Vagina (tissue), 2 donors: ENCODE data around the gene DLG2.

Experiments used
- CTCF ChIP-seq, 3 experiments: fragments of 450-650 bp in 2 of 3; fragments of 200-600 bp in 1 of 3; sonication (generic) in 1 of 3; IDR thresholded peaks; one replicate each; pipeline ENCODE4 v1.5.1; 2017 to 2019; ENCODE audit warnings: antibody characterized with exemption in 3 of 3, mild to moderate bottlenecking in 2 of 3, moderate library complexity in 2 of 3
- POLR2A ChIP-seq, 2 donors: fragments of 450-650 bp; IDR thresholded peaks; one replicate each; pipeline ENCODE4 v1.6.1; 2017; ENCODE audit warnings: antibody characterized with exemption in 2 of 2, mild to moderate bottlenecking in 2 of 2, moderate library complexity in 2 of 2
- POLR2AphosphoS5 ChIP-seq, 2 donors: sonication (generic); formaldehyde crosslinking; IDR thresholded peaks; one replicate each; pipeline ENCODE4 v1.9.0; 2017; ENCODE audit warnings: antibody characterized with exemption in 2 of 2, mild to moderate bottlenecking in 2 of 2, low read depth in 1 of 2; ENCODE audit not compliant: insufficient read depth in 1 of 2

DNA sequence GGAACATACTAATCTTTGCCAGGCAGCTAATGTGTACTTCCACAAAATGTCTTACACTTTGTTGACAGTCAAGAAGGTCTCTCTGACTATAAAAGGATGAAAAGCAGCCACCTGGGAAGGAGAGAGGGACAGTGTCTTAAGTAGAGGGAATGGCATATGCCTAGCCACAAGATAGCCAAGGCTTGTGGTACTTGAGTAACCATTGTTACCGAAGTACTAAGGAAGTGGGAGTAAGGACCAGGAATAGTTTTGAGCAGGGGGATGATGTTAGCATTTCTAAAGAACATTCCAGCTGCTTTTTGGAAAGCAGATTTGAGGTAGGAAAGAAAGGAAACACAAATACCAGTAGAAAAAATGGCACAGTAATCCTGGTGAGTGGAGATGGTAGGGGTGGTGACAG is 24.0 kb upstream of the DLG2 start:
- no peak for TF ChIP-seq CTCF (IDR thresholded peaks at IDR 0.05)
- no peak for TF ChIP-seq POLR2A (IDR thresholded peaks at IDR 0.05)
- TF ChIP-seq POLR2AphosphoS5 (IDR thresholded peaks at IDR 0.05; ENCODE audit: insufficient read depth in 1 of 2, low read depth in 1 of 2) = no peak
